SH-SY5Y (cell line): ENCODE measurements around the gene TBC1D14.

Source experiments
- GATA2 ChIP-seq: IDR thresholded peaks from 2 replicates; pipeline ENCODE4 v1.6.1; 2011; ENCODE audit warnings: mild to moderate bottlenecking, low read depth, low read length
- GATA3 ChIP-seq: IDR thresholded peaks from 2 replicates; pipeline ENCODE4 v1.6.1; 2011; ENCODE audit warnings: low read depth, mild to moderate bottlenecking, low read length, moderate library complexity

DNA sequence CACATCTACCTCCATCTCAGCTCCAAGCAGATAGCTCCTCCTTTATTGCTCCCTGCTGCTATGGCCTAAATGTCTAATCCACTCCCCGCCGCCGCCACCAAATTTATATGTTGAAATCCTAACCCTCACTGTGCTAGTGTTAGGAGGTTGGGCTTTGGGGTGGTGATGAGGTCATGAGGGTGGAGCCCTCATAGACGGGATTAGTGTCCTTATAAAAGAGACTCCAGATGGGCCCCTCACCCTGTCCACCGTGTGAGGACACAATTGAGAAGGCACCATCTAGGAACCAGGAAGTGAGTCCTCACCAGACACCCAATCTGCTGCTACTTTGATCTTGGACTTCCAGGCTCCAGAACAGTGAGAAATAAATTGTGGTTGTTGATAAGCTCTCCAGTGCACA is 13.6 kb upstream of the TBC1D14 start:
- TF ChIP-seq GATA2 (no peak), GATA3 (no peak)
